Measurements from ENCODE around the gene GPX5.

DNA sequence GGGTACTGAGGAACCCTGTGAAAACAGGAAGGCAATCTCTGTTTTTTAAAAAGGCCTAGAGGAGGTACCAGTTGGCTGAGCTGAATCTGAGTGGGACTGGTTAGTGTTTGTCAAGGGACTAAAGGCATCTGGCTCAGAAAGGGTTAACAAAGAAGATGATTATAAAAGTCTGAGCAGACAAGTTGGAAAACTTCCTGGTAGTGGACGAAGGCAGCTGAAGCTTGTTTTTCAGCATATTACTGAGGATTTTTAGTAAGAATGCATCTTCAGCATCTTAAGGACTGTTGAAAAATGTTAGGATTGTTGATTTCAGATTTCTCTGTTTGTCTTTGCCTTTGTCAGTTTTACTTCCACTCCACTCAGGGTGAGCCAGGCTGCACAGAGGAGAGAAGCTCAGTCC, 5.1 kb downstream of the GPX5 start:
- TF ChIP-seq CTCF (IDR thresholded peaks at IDR 0.05; ENCODE audit: insufficient read depth, low read depth, low read length) (no peak), EZH2 (IDR thresholded peaks at IDR 0.05; ENCODE audit: insufficient read depth, low read length) (no peak)
